ENCODE measurements around the gene LIN7B. TPM values are rescaled to one million over a fixed set of nuclear protein-coding genes. Genes with fewer than 3 reads are reported as not detected.
"Not testable (repeated sequence)": the region's sequence is repeated elsewhere in the genome, so short reads cannot be mapped to it uniquely, and the experiment has no call there.

Gene LIN7B
- polyA plus RNA-seq (ENCODE audit: insufficient read length in 4 of 4), result 10 to 100 TPM in 1 of 4 donors, 1 to 10 TPM in 3; 6.4 to 13.3 (median 6.8) TPM

DNA sequence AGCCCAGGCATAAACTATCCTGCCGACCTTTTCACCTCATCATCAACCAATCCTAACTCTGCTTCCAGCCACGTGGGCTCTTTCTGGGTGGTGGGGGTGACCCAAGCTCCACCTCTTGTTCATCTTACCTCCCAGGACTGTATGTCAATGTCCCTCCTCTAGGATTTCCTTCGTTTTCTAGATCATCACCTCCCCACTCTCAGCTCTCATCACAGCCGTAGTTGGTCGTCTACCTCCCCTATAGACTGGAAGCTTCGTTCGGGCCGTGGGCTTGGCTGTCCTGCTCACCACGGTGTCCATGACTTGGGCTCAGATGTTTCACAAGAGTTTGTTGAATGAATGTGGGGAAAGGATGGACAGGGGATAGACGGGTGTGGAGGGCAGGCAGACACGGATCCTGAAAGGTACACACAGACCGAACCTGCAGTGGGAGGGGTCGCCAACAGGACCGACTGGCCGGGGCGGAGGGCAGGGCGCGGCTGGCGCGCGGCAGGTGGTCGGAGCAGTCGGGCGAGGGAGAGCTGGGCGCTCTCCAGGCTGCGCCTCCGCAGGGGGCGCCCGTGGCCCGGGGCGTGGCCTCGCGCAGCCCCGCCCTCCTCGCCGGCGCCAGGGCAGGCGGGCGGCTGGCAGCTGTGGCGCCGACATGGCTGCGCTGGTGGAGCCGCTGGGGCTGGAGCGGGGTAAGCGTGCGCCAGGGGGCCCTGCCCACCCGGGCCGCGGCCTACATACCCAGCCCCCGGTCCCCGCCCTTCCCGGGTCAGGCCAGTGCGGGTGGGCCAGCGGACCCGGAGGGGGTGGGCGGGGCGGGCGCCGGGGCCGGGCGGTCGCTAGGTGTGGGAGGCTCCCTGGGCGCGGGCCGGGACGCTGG is at the start of gene LIN7B:
TSS of gene LIN7B (plus strand) at position 609 of the 868 bp plus-strand sequence. CDS start at position 644, 35 bp downstream.
- no peak for DNase-seq (ENCODE audit: low read depth in 4 of 4, low spot score in 3 of 4)

DNA sequence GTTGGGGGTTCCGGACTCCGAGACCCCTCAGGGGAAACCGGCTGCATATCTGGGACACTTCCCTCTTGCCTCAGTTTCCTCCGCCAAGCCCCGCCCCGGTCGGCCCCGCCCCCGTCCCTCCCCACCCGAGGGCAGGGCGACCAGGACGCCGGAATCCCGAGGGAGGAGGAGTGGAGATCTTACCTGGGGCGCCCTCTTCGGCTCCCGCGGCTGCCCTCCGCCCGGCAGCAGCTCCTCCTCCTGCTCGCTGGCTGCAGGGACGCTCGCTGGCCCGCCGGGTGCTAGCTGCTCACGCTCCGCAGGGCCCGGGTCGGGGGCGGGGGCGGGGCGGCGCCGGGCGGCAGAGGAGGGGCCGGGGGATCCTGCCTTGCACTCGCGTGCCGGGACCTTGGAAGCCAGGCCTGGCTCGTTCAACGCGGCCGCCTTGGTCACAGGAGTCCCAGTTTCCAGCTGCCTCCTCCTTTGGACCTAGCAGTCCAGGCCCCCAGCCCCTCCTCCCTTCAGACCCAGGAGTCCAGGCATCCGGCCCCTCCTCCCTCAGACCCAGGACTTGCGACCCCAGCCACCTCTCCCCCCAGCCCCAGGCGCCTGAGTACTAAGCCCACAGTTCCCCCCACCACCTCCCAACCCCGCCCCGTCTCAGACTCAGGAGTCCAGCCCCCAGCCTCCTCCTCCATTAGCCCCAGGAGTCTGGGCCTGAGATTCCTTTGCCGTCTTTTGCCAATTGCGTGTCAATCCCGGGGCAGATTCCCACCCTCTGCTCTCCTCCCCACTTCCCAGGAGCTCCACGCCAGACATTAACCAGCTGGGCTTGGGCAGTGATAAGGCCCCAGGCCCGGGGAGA is 49.2 kb upstream of the LIN7B start, which contains the start of gene NTF4:
TSS of gene NTF4 (minus strand) at position 51 of the 844 bp plus-strand sequence. CDS start 2,821 bp downstream, outside the sequence.
- DNase-seq (ENCODE audit: low read depth in 4 of 4, low spot score in 3 of 4), result no peak

- no peak for DNase-seq (ENCODE audit: low read depth in 4 of 4, low spot score in 3 of 4)
Measured at GRCh38 chr19:49065905-49066512, 48.2 kb upstream of the LIN7B start.

DNA sequence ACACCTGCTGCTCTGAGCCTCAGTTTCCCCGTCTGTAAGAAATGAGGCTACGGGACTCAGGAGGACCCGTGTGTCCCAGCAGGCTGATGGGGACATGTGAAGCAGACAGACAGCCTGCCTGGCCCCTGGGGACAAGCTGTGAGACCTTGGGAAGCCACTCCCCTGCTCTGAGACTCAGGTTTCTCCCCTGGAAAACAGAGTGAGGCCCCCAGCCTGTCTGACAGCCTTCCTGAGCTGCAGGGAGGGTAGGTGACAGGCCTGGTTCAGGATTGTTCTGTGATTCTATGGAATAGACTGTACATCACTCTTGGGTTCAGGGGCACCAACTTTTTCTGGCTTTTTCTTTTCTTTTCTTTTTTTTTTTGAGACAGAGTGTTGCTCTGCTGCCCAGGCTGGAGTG is 46.6 kb upstream of the LIN7B start:
- DNase-seq (ENCODE audit: low read depth in 4 of 4, low spot score in 3 of 4), result no peak

DNA sequence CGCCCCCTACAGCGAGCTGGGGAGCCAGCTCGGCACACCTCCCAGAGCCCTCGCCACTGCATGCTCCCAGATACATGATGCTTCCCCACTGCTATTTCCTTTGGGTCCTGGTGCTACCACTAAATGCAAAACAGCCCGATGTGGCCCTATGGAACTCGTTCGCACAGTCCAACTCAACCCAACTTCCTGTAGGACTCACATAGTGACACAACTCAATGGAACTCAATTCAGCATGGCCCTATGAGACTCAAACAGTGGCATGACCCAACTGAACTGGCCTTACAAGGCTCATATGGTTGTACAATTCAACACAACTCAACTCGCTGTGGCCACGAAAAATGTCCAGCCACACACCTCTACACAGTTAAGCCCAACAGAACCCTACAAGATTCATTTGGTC is 45.1 kb upstream of the LIN7B start:
- no peak for DNase-seq (ENCODE audit: low read depth in 4 of 4, low spot score in 3 of 4)

GRCh38 chr19:49070416-49070815 is 43.8 kb upstream of the LIN7B start:
- DNase-seq (ENCODE audit: low read depth in 4 of 4, low spot score in 3 of 4), result no peak

GRCh38 chr19:49071860-49072547 is 42.2 kb upstream of the LIN7B start:
- no peak for DNase-seq (ENCODE audit: low read depth in 4 of 4, low spot score in 3 of 4)

- no peak for DNase-seq (ENCODE audit: low read depth in 4 of 4, low spot score in 3 of 4)
Measured at GRCh38 chr19:49073514-49074378, 40.4 kb upstream of the LIN7B start.

- not testable (repeated sequence) for DNase-seq (ENCODE audit: low read depth in 4 of 4, low spot score in 3 of 4)
Measured at GRCh38 chr19:49074869-49075268, 39.3 kb upstream of the LIN7B start.

DNA sequence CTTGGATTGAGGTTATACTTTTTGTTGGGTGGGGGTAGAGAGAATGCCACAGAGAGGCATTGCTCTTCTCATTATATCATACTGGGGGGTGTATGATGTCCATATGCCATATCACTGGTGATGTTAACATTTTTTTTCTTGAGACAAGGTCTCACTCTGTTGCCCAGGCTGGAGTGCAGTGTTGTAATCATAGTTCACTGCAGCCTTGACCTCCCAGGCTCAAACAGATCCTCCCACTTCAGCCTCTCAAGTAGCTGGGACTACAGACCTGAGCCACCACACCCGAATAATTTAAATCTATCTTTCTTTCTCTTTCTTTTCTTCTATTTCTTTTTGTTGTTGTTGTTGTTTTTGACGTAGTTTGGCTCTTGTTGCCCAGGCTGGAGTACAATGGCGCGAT is 33.8 kb upstream of the LIN7B start:
- DNase-seq (ENCODE audit: low read depth in 4 of 4, low spot score in 3 of 4), result no peak

GRCh38 chr19:49081273-49081672 is 32.9 kb upstream of the LIN7B start:
- no peak for DNase-seq (ENCODE audit: low read depth in 4 of 4, low spot score in 3 of 4)

GRCh38 chr19:49084206-49085019 is 29.8 kb upstream of the LIN7B start:
- DNase-seq (ENCODE audit: low read depth in 4 of 4, low spot score in 3 of 4), result no peak

DNA sequence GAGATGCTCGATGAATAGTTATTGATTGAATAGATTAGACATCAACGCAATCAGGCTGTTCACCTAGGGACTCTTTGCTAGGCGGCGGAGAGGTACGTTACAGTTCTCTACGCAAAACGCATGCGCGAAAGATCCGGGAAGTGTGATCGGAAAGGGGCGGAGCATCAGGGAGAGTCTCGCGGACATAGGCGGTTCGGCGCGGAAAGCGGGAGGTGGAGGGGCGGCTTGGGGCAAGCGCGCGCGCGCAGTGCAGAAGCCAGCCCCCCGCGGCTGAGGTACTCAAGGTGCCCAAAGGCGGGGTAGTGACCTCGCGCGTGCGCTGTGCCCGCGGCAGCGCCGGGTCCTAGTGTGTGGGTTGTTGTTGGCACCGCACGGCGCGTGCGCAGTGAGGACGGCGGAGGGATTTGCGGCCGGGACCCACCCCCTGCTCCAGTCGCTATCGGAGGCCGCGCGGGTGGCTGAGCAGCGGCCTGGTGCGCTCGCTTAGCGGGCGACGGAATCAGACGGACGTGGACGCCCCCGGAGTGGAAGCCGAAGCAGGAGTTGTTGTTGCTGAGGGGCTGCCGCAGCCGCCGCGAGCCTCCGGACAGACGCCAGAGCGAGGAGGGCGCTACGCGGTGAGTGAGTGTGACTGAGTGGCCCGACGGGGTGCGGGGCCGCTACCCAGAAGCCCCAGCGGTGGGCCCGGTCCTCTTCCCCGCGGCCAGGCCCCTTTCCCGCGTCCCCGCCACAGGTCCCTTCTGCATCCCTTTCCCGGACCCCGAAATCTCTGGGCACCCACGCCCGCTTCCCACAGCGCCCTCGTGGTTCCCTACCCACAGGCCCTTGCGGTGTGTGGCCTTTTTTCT is 28.9 kb upstream of the LIN7B start, which contains the start of gene SNRNP70:
TSS of gene SNRNP70 (plus strand) at position 432 of the 848 bp plus-strand sequence. CDS start 964 bp downstream, outside the sequence.
- DNase-seq (ENCODE audit: low read depth in 4 of 4, low spot score in 3 of 4), result peak; percentile 97 to 100 (median 98)

DNA sequence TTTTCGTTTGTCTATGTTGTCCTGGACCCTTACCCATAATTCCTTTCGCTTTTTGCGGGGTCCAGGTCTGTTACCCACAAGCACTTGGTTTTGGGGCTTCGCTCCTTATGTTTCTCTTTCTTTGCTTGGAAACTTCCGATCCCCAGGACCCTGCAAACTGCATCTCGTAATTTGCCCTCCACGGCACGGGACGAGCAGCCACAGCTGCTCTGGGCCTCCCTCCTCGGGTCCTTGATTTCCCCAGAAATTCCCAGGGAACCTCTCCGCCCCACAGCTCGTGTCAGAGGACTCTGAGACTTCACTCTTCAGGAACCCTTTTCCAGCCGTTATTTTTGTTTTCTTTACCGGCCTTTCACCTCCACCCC is 28.3 kb upstream of the LIN7B start:
- DNase-seq (ENCODE audit: low read depth in 4 of 4, low spot score in 3 of 4), result no peak

GRCh38 chr19:49086296-49086695 is 27.9 kb upstream of the LIN7B start:
- DNase-seq (ENCODE audit: low read depth in 4 of 4, low spot score in 3 of 4), result no peak

DNA sequence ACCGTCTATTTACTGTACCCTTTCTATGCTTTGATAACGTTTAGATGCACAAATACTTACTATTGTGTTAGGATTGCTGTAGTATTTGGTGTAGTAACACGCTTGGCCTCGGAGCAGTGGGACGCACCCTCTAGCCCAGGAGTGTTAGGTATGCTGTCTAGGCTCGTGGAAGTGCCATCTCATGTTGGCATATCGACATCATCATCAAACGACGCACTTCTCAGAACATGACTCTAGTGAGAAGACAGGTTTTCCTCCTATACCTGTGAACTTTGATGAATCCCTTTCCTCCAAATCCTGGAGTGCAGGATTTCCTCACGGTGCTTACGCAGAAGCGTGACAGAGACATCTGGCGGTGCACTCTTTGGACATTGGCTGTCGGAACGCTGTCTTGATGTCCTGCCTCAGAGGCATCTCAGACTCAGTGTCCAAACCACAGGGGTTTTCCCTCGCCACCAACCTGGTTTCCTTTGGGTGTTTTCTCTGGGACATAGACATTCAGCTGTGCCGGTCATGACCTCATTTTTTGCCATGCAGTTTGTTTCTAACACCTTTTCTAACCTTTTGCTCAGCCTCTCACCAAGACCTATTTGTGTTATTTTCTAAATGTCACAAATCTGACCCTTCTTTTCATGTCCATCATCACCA is 22.7 kb upstream of the LIN7B start:
- no peak for DNase-seq (ENCODE audit: low read depth in 4 of 4, low spot score in 3 of 4)

- DNase-seq (ENCODE audit: low read depth in 4 of 4, low spot score in 3 of 4), result no peak
Measured at GRCh38 chr19:49092686-49093085, 21.5 kb upstream of the LIN7B start.

Measured in left renal pelvis (tissue), 4 donors.